Stimulated activated memory B cell treated with anti-CD40 and anti-IgM and Interleukin-4, amounts not matched to agents 10 μg/mL and 1 μg/mL and 100 μg/mL, for 72 hours (primary cell): ENCODE measurements around the gene ARL15.
"Not testable (repeated sequence)": the region's sequence is repeated elsewhere in the genome, so short reads cannot be mapped to it uniquely, and the experiment has no call there.

Experiments used
- ATAC-seq: fragments of 150-1000 bp; cut with Tn5 transposase; 2 replicates; pipeline ENCODE4 v1.10.0; 2021
- H3K27ac Mint-ChIP-seq: one replicate; pipeline ENCODE4 v1.8.0; 2022; ENCODE audit warnings: mild to moderate bottlenecking, mixed read lengths
- H3K27me3 Mint-ChIP-seq: one replicate; pipeline ENCODE4 v1.8.0; 2022; ENCODE audit warnings: mixed read lengths
- H3K36me3 Mint-ChIP-seq: one replicate; pipeline ENCODE4 v1.8.0; 2022; ENCODE audit warnings: mixed read lengths
- H3K4me1 Mint-ChIP-seq: one replicate; pipeline ENCODE4 v1.8.0; 2022; ENCODE audit warnings: mixed read lengths
- H3K4me3 Mint-ChIP-seq: one replicate; pipeline ENCODE4 v1.8.0; 2022; ENCODE audit warnings: mild to moderate bottlenecking, moderate library complexity, mixed read lengths
- H3K9me3 Mint-ChIP-seq: one replicate; pipeline ENCODE4 v1.8.0; 2022; ENCODE audit warnings: mixed read lengths

ARL15 gene

DNA sequence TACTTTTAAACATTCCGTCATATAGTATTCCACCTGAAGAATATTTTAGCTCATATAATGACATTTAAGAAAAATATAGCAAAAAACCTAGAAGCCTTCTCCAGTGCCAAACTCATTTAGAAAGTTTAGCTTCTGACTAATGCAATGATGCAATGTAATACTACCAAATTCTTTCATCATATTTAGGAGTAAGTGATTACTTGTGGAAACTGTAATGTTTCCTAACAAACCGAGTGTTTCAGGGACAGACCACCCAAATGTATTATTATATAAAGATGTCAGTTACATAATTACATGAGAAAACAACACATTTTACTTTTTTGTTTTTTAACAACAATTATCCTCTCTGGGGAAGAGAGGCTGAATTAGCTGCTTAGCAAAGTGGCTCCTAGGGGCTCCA, 316.2 kb downstream of the ARL15 start:
- H3K36me3 Mint-ChIP-seq = peaks cover 18% of the 10 kb centered on the region
- H3K4me1 Mint-ChIP-seq = no peaks in the 10 kb centered on the region
- no peaks in the 10 kb centered on the region for H3K9me3 Mint-ChIP-seq
- no peaks in the 10 kb centered on the region for H3K27me3 Mint-ChIP-seq
- H3K4me3 Mint-ChIP-seq = no peak overlapping the region
- H3K27ac Mint-ChIP-seq = no peak overlapping the region
- ATAC-seq = no peak

DNA sequence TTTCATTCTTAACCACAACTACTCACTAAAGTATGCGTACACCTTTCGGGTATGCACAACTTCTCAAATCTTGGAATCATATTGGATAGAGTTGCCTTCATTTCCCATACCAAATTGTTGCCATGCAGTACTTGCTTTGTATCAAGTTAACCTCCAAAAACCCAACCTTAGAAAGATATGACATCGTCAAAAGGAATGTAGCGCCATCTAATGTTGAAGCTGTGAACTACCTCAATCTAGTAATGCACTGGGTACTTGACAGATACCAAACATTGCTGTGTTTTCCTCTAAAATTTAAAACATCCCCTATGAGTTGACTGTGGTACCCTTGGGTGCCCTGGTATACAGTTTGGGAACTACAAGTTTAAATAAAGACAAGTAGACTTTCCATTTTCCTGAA, 318.4 kb downstream of the ARL15 start:
- ATAC-seq = no peak
- H3K4me1 Mint-ChIP-seq = no peaks in the 10 kb centered on the region
- no peaks in the 10 kb centered on the region for H3K9me3 Mint-ChIP-seq
- no peaks in the 10 kb centered on the region for H3K27me3 Mint-ChIP-seq
- peaks cover 20% of the 10 kb centered on the region for H3K36me3 Mint-ChIP-seq
- no peak overlapping the region for H3K27ac Mint-ChIP-seq
- H3K4me3 Mint-ChIP-seq = no peak overlapping the region

GRCh38 chr5:53987101-53987500, 323.3 kb downstream of the ARL15 start:
- Mint-ChIP-seq H3K36me3 (peaks cover 42% of the 10 kb centered on the region), H3K4me3 (no peak overlapping the region), H3K27me3 (no peaks in the 10 kb centered on the region), H3K9me3 (no peaks in the 10 kb centered on the region), H3K27ac (no peak overlapping the region), H3K4me1 (no peaks in the 10 kb centered on the region)
- ATAC-seq = no peak

GRCh38 chr5:53985796-53986195, 324.6 kb downstream of the ARL15 start:
- Mint-ChIP-seq H3K4me3 (no peak overlapping the region), H3K27me3 (no peaks in the 10 kb centered on the region), H3K4me1 (no peaks in the 10 kb centered on the region), H3K27ac (no peak overlapping the region), H3K36me3 (peaks cover 49% of the 10 kb centered on the region), H3K9me3 (no peaks in the 10 kb centered on the region)
- no peak for ATAC-seq

GRCh38 chr5:53984971-53985370, 325.4 kb downstream of the ARL15 start:
- Mint-ChIP-seq H3K4me1 (no peaks in the 10 kb centered on the region), H3K9me3 (peaks cover 2% of the 10 kb centered on the region), H3K27me3 (no peaks in the 10 kb centered on the region), H3K27ac (no peak overlapping the region), H3K4me3 (no peak overlapping the region), H3K36me3 (peaks cover 52% of the 10 kb centered on the region)
- no peak for ATAC-seq

DNA sequence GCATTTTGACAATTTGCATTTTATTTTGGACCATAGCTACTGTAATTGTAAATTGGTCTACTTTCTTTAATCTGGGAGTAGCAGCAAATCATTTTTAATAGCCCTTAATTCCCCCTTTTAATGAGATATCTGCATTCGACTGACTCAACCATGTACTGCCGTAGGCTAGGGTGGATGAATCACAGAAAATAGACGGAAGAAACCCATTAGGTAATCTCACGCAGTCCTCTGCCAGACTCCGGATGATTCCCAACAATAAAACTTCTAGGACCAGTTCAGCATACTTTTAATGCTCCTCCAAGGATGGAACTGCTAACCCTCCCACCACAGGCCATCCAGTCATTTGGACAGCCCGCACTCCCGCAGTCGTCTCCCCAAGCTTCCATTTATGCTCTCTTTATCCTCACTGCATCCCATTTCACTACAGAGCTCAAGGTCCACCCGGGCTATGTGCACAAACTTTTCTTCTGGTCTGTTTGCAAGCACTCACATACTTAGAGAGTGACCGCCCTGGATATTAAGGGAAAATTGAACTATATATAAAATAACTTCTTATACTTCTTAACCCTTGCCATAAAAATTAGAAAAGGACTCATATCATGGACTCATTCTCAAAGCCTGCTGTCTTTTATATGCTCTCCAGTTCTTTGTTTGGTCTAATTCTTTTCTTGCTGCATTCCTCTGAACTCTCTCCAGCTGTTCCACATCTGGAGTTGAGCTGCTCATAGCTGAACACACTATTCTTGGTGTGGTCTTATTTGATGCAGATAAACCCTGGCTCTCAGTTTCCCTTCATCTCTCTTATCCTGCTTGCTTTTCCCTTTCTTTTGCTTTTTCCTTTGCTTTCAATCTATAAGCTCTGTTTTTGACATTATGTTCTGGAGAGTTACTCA, 326.6 kb downstream of the ARL15 start:
- Mint-ChIP-seq H3K9me3 (peaks cover 4% of the 10 kb centered on the region), H3K36me3 (peaks cover 53% of the 10 kb centered on the region), H3K27me3 (no peaks in the 10 kb centered on the region), H3K4me3 (no peak overlapping the region), H3K27ac (no peak overlapping the region), H3K4me1 (no peaks in the 10 kb centered on the region)
- no peak for ATAC-seq

GRCh38 chr5:53982319-53982718, 328.1 kb downstream of the ARL15 start:
- H3K27me3 Mint-ChIP-seq, ATAC-seq, H3K4me1 Mint-ChIP-seq, H3K27ac Mint-ChIP-seq, H3K4me3 Mint-ChIP-seq, H3K9me3 Mint-ChIP-seq: not testable (repeated sequence)
- H3K36me3 Mint-ChIP-seq = peaks cover 47% of the 10 kb centered on the region

DNA sequence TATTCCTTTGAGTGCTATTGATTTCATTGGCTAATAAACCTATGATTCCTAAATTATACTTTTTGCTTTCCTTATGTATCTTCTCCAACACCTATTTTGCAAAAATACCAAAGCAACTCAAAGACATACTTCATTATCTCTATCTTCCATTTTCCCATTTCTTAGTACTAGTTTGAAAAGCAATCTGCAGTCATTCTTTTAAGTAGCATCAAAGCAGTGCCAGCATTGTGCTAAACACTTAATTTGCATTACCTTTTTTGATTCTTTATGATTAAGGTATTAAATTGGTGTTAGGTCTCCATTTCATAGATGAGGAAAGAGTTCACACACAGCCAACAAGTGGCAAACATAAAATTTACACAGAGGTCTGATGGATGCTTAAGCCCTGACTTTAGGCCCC, 330.3 kb downstream of the ARL15 start:
- peaks cover 46% of the 10 kb centered on the region for H3K36me3 Mint-ChIP-seq
- no peak for ATAC-seq
- no peak overlapping the region for H3K27ac Mint-ChIP-seq
- H3K27me3 Mint-ChIP-seq = no peaks in the 10 kb centered on the region
- H3K4me1 Mint-ChIP-seq = no peaks in the 10 kb centered on the region
- no peak overlapping the region for H3K4me3 Mint-ChIP-seq
- peaks cover 4% of the 10 kb centered on the region for H3K9me3 Mint-ChIP-seq

- Mint-ChIP-seq H3K27ac (no peak overlapping the region), H3K4me3 (no peak overlapping the region), H3K9me3 (no peaks in the 10 kb centered on the region), H3K27me3 (no peaks in the 10 kb centered on the region), H3K36me3 (peaks cover 20% of the 10 kb centered on the region), H3K4me1 (no peaks in the 10 kb centered on the region)
- ATAC-seq = no peak
These were observed 336.4 kb downstream of the ARL15 start for GRCh38 chr5:53974021-53974420.

DNA sequence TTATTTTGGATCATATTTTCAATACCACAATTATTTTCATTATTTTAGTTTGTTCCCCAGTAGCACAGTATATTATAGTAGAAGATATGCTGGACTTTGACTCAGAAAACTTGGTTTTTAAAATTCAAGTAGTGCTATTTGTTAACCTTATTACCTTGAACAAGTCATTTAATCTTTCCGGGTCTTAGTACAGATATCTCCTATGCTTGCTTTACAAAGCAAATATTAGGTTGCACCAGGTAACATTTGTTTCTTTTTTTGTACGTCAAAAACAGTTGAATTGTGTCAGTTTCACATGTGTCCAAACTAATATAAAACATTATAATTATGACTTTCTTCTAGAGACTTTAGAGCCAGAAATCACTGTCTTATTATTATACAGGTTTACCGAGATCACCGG, 338.1 kb downstream of the ARL15 start:
- Mint-ChIP-seq H3K4me3 (no peak overlapping the region), H3K4me1 (no peaks in the 10 kb centered on the region), H3K36me3 (peaks cover 27% of the 10 kb centered on the region), H3K27ac (no peak overlapping the region), H3K9me3 (no peaks in the 10 kb centered on the region), H3K27me3 (no peaks in the 10 kb centered on the region)
- no peak for ATAC-seq

GRCh38 chr5:53971551-53971950, 338.8 kb downstream of the ARL15 start:
- Mint-ChIP-seq H3K36me3 (peaks cover 30% of the 10 kb centered on the region), H3K27me3 (no peaks in the 10 kb centered on the region), H3K9me3 (no peaks in the 10 kb centered on the region), H3K4me1 (no peaks in the 10 kb centered on the region), H3K4me3 (no peak overlapping the region), H3K27ac (no peak overlapping the region)
- ATAC-seq = no peak

DNA sequence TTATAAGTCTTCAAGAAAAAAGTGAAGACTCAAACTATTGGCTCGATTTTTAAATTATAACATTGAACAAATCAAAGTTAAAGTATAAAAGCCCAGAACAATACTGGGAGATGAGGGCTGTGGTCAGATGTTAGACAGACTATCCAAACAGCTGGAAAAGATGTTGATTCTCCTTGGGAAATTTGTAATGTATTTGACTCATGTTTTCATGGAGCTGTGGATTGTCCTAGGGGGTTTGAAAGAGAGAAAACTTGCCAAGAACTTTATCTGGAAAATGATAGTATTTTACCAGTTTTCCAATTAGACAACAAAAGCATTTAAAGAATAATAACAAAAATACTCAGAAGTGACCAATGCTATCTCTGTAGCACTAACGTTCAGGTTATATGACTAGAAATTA, 339.2 kb downstream of the ARL15 start:
- H3K4me1 Mint-ChIP-seq = no peaks in the 10 kb centered on the region
- H3K4me3 Mint-ChIP-seq = no peak overlapping the region
- H3K9me3 Mint-ChIP-seq = no peaks in the 10 kb centered on the region
- no peak for ATAC-seq
- H3K36me3 Mint-ChIP-seq = peaks cover 30% of the 10 kb centered on the region
- H3K27me3 Mint-ChIP-seq = no peaks in the 10 kb centered on the region
- no peak overlapping the region for H3K27ac Mint-ChIP-seq

DNA sequence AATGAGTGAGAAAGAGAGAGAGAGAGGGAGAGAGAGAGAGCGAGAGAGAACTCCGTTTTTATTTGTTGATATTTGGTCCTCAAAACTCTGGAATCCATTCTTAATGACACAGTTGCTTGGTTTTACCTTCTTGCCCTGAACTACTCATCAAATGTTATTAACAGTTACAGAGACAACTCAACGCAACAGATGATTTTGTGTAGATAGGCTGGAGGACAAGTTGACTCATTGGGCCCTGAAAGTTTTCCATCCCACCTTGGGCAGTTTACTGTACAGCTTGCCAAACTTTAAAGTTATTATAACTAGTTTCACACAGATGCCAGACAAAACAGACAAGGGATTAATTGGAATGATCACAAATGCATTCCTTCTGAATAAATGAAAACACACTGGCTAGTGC, 339.9 kb downstream of the ARL15 start:
- Mint-ChIP-seq H3K4me3 (no peak overlapping the region), H3K27ac (no peak overlapping the region), H3K27me3 (no peaks in the 10 kb centered on the region), H3K36me3 (peaks cover 26% of the 10 kb centered on the region), H3K4me1 (no peaks in the 10 kb centered on the region), H3K9me3 (no peaks in the 10 kb centered on the region)
- no peak for ATAC-seq

- H3K27ac Mint-ChIP-seq = no peak overlapping the region
- H3K9me3 Mint-ChIP-seq = no peaks in the 10 kb centered on the region
- H3K4me1 Mint-ChIP-seq = no peaks in the 10 kb centered on the region
These were observed 341.1 kb downstream of the ARL15 start for GRCh38 chr5:53969176-53969730.

DNA sequence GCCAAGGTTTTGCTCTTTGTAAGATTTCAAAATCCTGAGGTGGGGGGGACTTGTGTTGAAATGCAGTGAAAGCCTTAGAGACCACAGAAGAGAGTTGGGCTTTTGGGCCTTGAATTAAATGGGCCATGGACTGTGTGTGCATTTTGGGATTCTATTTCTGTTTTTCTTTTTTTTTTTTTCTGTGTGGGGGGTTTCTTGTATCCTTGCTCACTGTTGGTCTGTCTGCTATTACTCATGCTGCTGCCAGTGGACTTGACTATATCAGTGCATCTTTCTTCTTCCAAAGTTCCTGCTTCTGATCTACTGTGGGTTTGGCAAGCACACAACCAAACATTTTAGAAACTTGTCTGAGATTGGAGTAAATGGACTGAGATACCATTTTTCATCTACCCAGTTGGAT, 344.9 kb downstream of the ARL15 start:
- H3K9me3 Mint-ChIP-seq = no peaks in the 10 kb centered on the region

More at GRCh38 chr5:53969176-53969730, 341.1 kb downstream of the ARL15 start:
- Mint-ChIP-seq H3K36me3 (peaks cover 26% of the 10 kb centered on the region), H3K4me3 (no peak overlapping the region), H3K27me3 (no peaks in the 10 kb centered on the region)
- ATAC-seq = no peak

GRCh38 chr5:53963958-53964357, 346.4 kb downstream of the ARL15 start:
- Mint-ChIP-seq H3K27ac (no peak overlapping the region), H3K4me3 (no peak overlapping the region), H3K9me3 (peaks cover 6% of the 10 kb centered on the region), H3K4me1 (no peaks in the 10 kb centered on the region), H3K27me3 (no peaks in the 10 kb centered on the region), H3K36me3 (peaks cover 26% of the 10 kb centered on the region)
- no peak for ATAC-seq

More for the DNA sequence above, 344.9 kb downstream of the ARL15 start:
- Mint-ChIP-seq H3K27me3 (no peaks in the 10 kb centered on the region), H3K4me3 (no peak overlapping the region), H3K36me3 (peaks cover 22% of the 10 kb centered on the region), H3K4me1 (no peaks in the 10 kb centered on the region), H3K27ac (no peak overlapping the region)
- no peak for ATAC-seq
